Heart right ventricle (tissue), 16 donors: ENCODE measurements around the gene BNC2. TPM values are rescaled to one million over a fixed set of nuclear protein-coding genes. Genes with fewer than 3 reads are reported as not detected.

Experiments
- ATAC-seq, 8 donors: fragments of 200-7000 bp; cut with Tn5 transposase; one replicate each; pipeline ENCODE4 v1.9.1; 2020; ENCODE audit warnings: mild to moderate bottlenecking in 8 of 8, moderate library complexity in 8 of 8, moderate number of reproducible peaks in 1 of 8
- DNase-seq, 2 donors: peaks; one replicate each; pipeline ENCODE4 v3.0.0-alpha.2; 2020
- H3K27ac ChIP-seq, 10 donors: fragments of 200-600 bp; sonication (generic) in 2 of 10; one replicate each; pipeline versions ENCODE4 v1.5.0 to v1.8.0; 2020 to 2022; ENCODE audit warnings: mild to moderate bottlenecking in 3 of 10
- H3K27me3 ChIP-seq, 7 donors: fragments of 200-600 bp; one replicate each; pipeline ENCODE4 v1.8.0; 2021 to 2022; ENCODE audit warnings: mild to moderate bottlenecking in 2 of 7
- H3K36me3 ChIP-seq, 9 donors: fragments of 200-600 bp; sonication (generic) in 1 of 9; one replicate each; pipeline versions ENCODE4 v1.5.0 to v1.8.0; 2020 to 2022; ENCODE audit warnings: mild to moderate bottlenecking in 2 of 9
- H3K4me1 ChIP-seq, 9 donors: fragments of 200-600 bp; sonication (generic) in 1 of 9; one replicate each; pipeline versions ENCODE4 v1.5.0 to v1.8.0; 2020 to 2022; ENCODE audit warnings: mild to moderate bottlenecking in 4 of 9
- H3K4me3 ChIP-seq, 10 donors: fragments of 200-600 bp; sonication (generic) in 2 of 10; one replicate each; pipeline versions ENCODE4 v1.5.0 to v1.8.0; 2020 to 2022; ENCODE audit warnings: mild to moderate bottlenecking in 7 of 10, moderate library complexity in 2 of 10
- H3K9me3 ChIP-seq, 11 donors: fragments of 200-600 bp in 10 of 11; sonication (generic) in 2 of 11; one replicate each; pipeline versions ENCODE4 v1.5.0 to v1.8.0; 2013 to 2022; ENCODE audit warnings: mild to moderate bottlenecking in 2 of 11, control low read depth in 1 of 11, moderate library complexity in 1 of 11
- WGBS, 2 donors: extraction: QIAGEN DNeasy Blood & Tissue Kit; methylation state at CpG; one replicate each; pipeline ENCODE4 v1.1.7; 2013; ENCODE audit warnings: inconsistent platforms in 1 of 2; 5-methylcytosine and 5-hydroxymethylcytosine counted together
- intact Hi-C, 10 donors: fragments of 100-400 bp; cut with DNase I; formaldehyde crosslinking; loops; one replicate each; pipeline versions ENCODE4 v1.11.1 to v1.14.2; 2022
- polyA plus RNA-seq, 2 donors: library from polyadenylated mRNA; stranded (reverse); fragments of 200-250 nt; gene quantifications; one replicate each; pipeline ENCODE4 v1.2.3, GENCODE V29; 2013
- total RNA-seq, 10 donors: library from RNA; stranded (reverse); fragmentation: NEBNext Ultra II Directional in 3 of 10; extraction: Animal tissue kit (Norgen Biotek cat#: 25700) in 3 of 10; gene quantifications; one replicate each; pipeline versions ENCODE4 v1.2.1 to v1.2.4, GENCODE V29; 2021 to 2023
- TF ChIP-seq, protein P1 (sequence below), 9 donors: fragments of 200-600 bp; sonication (generic) in 2 of 9; IDR thresholded peaks; one replicate each; pipeline versions ENCODE4 v1.5.0 to v1.8.0; 2021 to 2022; ENCODE audit warnings: antibody characterized with exemption in 9 of 9, mild to moderate bottlenecking in 5 of 9, moderate library complexity in 1 of 9
- donor health status: Arrhythmogenic right ventricular cardiomyopathy.
- donor health status: ischemic (EF 13 %, LVEDD 7.1; RV severe dilation, severe dysfunction).
- donor health status: healthy with polysubstance abuse.
- donor health status: DM: no; HTN: yes; CAD: no.
- donor health status: DM: no; HTN: no; CAD: no.
- donor health status: ischemic (EF 25% LVEDD 6.9; RV normal size, moderate dysfunction).
- donor health status: ischemic (EF 25% LVEDD 5.7; RV mildly dilated, moderate dysfunction).
- donor health status: healthy.
- donor health status: DM: yes; HTN: yes; CAD: no.
- donor health status: Ischemic cardiomyopathy.
- donor health status: ischemic (EF 35%, LVEDD 5.7; RV mildly dilated, moderate dysfunction).
- donor health status: nonischemic (EF 11% LVEDD 7.7; RV severe dilation, severe dysfunction).
- donor health status: DM: yes; HTN: yes; CAD: no.
- donor health status: PGD.
- donor health status: ischemic (EF 29% LVEDD 5.4; RV normal size, mild dysfunction).
- donor health status: nonischemic (EF 23%, LVEDD 6.1; RV moderate dilation, normal function).

The BNC2 gene
- total and polyA plus RNA-seq, 12 donors, result 0.49 to 7.3 (median 3.2) TPM

DNA sequence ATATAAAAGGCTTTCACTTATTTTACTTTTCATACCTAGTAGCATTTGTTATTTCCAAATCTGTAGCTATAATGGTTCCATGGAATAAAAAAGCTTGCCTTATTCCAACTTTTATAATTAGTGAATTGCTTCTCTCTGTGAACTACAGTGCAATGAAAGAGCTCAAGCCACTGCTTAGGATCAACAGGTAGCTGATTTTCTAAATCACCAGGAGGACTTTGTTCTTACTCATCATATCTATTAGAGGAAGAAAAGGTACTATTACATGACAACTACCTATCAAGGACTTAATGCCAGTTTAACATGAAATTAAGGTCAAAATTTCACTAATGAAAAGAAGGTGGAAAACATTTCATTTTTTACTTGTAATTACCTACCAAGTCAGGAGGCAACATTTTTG, 414.6 kb downstream of the BNC2 start:
- no peaks in the 10 kb centered on the region for H3K36me3 ChIP-seq
- H3K27me3 ChIP-seq, result peaks cover 0 to 30% (median 0%) of the 10 kb centered on the region in 7 donors
- intact Hi-C loops, result no loop called here
- H3K27ac ChIP-seq, result no peak overlapping the region
- no peak for ATAC-seq
- DNase-seq, result no peak
- H3K4me3 ChIP-seq, result no peak overlapping the region
- no peaks in the 10 kb centered on the region for H3K4me1 ChIP-seq
- H3K9me3 ChIP-seq, result no peaks in the 10 kb centered on the region
- TF ChIP-seq, protein P1, sequence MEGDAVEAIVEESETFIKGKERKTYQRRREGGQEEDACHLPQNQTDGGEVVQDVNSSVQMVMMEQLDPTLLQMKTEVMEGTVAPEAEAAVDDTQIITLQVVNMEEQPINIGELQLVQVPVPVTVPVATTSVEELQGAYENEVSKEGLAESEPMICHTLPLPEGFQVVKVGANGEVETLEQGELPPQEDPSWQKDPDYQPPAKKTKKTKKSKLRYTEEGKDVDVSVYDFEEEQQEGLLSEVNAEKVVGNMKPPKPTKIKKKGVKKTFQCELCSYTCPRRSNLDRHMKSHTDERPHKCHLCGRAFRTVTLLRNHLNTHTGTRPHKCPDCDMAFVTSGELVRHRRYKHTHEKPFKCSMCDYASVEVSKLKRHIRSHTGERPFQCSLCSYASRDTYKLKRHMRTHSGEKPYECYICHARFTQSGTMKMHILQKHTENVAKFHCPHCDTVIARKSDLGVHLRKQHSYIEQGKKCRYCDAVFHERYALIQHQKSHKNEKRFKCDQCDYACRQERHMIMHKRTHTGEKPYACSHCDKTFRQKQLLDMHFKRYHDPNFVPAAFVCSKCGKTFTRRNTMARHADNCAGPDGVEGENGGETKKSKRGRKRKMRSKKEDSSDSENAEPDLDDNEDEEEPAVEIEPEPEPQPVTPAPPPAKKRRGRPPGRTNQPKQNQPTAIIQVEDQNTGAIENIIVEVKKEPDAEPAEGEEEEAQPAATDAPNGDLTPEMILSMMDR (IDR thresholded peaks at IDR 0.05), result no peak

DNA sequence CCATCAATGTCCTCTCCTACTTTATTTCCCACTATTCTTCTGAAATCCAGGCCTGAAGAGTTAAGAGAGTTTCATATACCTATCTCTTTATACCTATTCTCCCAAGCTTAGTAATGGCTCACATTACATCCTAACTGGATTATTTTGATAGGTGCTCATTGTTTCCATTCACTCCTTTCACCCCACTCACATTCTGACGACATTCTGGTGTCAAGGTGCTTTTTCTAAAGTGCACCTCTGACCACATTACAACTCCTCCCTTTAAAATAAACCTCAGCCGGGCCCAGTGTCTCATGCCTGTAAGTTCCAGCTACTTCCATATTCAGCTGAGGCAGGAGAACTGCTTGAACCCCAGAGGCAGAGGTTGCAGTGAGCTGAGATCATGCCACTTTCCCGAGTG, 417.1 kb downstream of the BNC2 start:
- Histone ChIP-seq H3K27ac (no peak overlapping the region), H3K27me3 (peaks cover 0 to 30% (median 0%) of the 10 kb centered on the region in 7 donors), H3K4me1 (no peaks in the 10 kb centered on the region), H3K36me3 (no peaks in the 10 kb centered on the region), H3K4me3 (no peak overlapping the region), H3K9me3 (no peaks in the 10 kb centered on the region)
- TF ChIP-seq, protein P1 (IDR thresholded peaks at IDR 0.05), result no peak
- 76 to 79% methylated on average over 3 of the region's 3 CpGs for WGBS, 2 donors
- intact Hi-C loops, result no loop called here
- DNase-seq (no peak), ATAC-seq (no peak)

DNA sequence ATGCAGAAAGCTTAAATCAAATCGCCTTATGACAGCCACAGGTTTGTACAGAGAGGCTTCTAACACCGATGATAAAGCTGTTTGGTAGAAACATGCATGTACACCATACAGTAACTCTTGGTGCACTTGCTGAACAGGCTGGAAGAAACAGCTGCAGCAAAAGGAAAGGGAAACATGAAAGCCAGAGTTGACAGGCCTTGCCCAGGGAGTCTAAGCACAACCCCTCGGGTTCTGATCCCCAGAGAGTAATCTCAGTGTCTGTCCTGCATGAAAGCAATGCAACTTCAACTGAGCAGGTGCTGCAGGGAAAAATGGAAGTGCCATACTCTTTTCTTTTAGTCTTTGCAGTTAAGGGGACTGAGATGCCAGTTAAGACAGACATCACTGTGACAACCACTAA, 419.9 kb downstream of the BNC2 start:
- Histone ChIP-seq H3K36me3 (no peaks in the 10 kb centered on the region), H3K27me3 (peaks cover 0 to 36% (median 0%) of the 10 kb centered on the region in 7 donors), H3K4me1 (no peaks in the 10 kb centered on the region), H3K27ac (no peak overlapping the region), H3K9me3 (no peaks in the 10 kb centered on the region), H3K4me3 (no peak overlapping the region)
- intact Hi-C loops, result no loop called here
- TF ChIP-seq, protein P1 (IDR thresholded peaks at IDR 0.05), result no peak
- DNase-seq (no peak), ATAC-seq (no peak)
- WGBS, 2 donors, result 59% methylated on average over 3 of the region's 3 CpGs

DNA sequence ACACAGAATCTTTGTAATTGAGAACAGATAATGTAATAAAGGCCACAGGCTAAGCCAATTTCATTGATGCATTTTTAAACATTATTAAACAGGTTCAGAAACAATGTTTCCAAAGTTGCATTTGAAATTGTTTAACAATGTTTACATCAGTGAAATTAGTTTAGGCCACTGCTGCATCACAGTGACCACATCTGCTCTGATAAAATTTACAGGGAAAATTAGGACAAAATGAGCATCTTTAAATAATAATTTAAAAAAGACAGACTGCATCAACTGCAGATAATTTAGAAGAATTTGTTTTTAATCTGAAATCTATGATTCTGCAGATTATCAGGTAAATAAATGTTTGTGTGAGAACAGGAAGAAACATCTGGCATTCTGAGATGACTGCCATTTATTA, 420.4 kb downstream of the BNC2 start:
- intact Hi-C loops, result no loop called here
- ATAC-seq (no peak), DNase-seq (no peak)
- H3K9me3 ChIP-seq, result no peaks in the 10 kb centered on the region
- H3K4me1 ChIP-seq, result no peaks in the 10 kb centered on the region
- H3K36me3 ChIP-seq, result no peaks in the 10 kb centered on the region
- TF ChIP-seq, protein P1 (IDR thresholded peaks at IDR 0.05), result no peak
- peaks cover 0 to 36% (median 0%) of the 10 kb centered on the region in 7 donors for H3K27me3 ChIP-seq
- no peak overlapping the region for H3K27ac ChIP-seq
- H3K4me3 ChIP-seq, result no peak overlapping the region
